Breast epithelium (tissue), 4 donors: ENCODE results near the gene RERE. TPM values are rescaled to one million over a fixed set of nuclear protein-coding genes. Genes with fewer than 3 reads are reported as not detected.

Experiments
- DNase-seq, 2 donors: peaks; one replicate each; pipeline ENCODE4 v3.0.0-alpha.2; 2019; ENCODE audit warnings: low spot score in 2 of 2
- H3K27ac ChIP-seq, 2 donors: fragments of 200-600 bp; sonication (generic) in 1 of 2; one replicate each; pipeline ENCODE4 v1.5.1; 2016 to 2019; ENCODE audit warnings: mild to moderate bottlenecking in 1 of 2
- H3K27me3 ChIP-seq, 2 donors: fragments of 200-600 bp; sonication (generic) in 1 of 2; one replicate each; pipeline versions ENCODE4 v1.5.1 to v1.6.0; 2017 to 2019; ENCODE audit warnings: control low read depth in 1 of 2, mild to moderate bottlenecking in 1 of 2
- H3K36me3 ChIP-seq: fragments of 200-600 bp; one replicate; pipeline ENCODE4 v1.5.1; 2019
- H3K4me1 ChIP-seq, 2 donors: fragments of 200-600 bp; sonication (generic); one replicate each; pipeline ENCODE4 v1.5.1; 2016 to 2019; ENCODE audit warnings: control low read depth in 1 of 2
- H3K4me3 ChIP-seq, 3 donors: fragments of 200-600 bp; sonication (generic); 1 replicate in 2 of 3; 2 replicates in 1 of 3; pipeline ENCODE4 v1.5.1; 2016 to 2019; ENCODE audit warnings: mild to moderate bottlenecking in 3 of 3, moderate library complexity in 2 of 3
- H3K9me3 ChIP-seq, 2 donors: fragments of 200-600 bp; sonication (generic) in 1 of 2; one replicate each; pipeline ENCODE4 v1.5.1; 2016 to 2019; ENCODE audit warnings: control low read depth in 1 of 2
- POLR2A ChIP-seq: fragments of 450-650 bp; IDR thresholded peaks from one replicate; pipeline ENCODE4 v1.6.1; 2016; ENCODE audit warnings: antibody characterized with exemption, mild to moderate bottlenecking, moderate library complexity
- POLR2AphosphoS5 ChIP-seq, 3 donors: sonication (generic); formaldehyde crosslinking; IDR thresholded peaks; one replicate each; pipeline ENCODE4 v1.6.1; 2017; ENCODE audit warnings: antibody characterized with exemption in 3 of 3
- intact Hi-C: fragments of 100-400 bp; cut with DNase I; formaldehyde crosslinking; loops from one replicate; pipeline ENCODE4 v1.15.1; 2023; ENCODE audit warnings: low total_unique reads
- total RNA-seq, 3 donors: library from RNA; depleted of rRNA; stranded (reverse); fragments of >200 nt; gene quantifications; one replicate each; pipeline ENCODE4 v1.1.0, GENCODE V29; 2016
- TF ChIP-seq, protein P1 (sequence below), 3 donors: fragments of 450-650 bp; IDR thresholded peaks; one replicate each; pipeline ENCODE4 v1.5.1; 2016 to 2017; ENCODE audit warnings: antibody characterized with exemption in 3 of 3, mild to moderate bottlenecking in 3 of 3, moderate library complexity in 3 of 3

Gene RERE
- total RNA-seq, 3 donors from 2014 or later = 65.8 to 166 (median 123) TPM

DNA sequence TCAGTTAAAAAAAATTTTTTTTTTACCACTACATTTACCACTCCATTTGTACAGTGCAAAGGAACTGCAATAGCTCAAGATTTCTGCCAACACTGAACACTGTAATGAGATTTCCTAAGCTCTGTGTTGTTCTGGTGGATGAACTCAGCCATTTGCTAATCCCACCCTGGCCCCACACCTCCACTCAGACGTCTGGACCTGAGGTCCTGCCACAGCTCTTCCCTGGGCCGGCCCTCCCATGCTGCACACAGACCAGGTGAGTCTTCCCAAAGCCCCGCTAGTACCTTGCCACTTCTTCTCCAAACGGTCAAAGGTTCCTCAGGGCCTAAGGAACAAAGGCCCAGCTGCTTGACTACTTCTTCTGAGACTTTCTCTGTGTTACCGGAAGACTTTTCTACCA lies 443.1 kb downstream of the RERE start:
- peaks cover 10 to 39% of the 10 kb centered on the region in 2 donors for H3K4me1 ChIP-seq
- H3K27ac ChIP-seq = peak overlapping the region; percentile 84 to 87
- TF ChIP-seq, protein P1, sequence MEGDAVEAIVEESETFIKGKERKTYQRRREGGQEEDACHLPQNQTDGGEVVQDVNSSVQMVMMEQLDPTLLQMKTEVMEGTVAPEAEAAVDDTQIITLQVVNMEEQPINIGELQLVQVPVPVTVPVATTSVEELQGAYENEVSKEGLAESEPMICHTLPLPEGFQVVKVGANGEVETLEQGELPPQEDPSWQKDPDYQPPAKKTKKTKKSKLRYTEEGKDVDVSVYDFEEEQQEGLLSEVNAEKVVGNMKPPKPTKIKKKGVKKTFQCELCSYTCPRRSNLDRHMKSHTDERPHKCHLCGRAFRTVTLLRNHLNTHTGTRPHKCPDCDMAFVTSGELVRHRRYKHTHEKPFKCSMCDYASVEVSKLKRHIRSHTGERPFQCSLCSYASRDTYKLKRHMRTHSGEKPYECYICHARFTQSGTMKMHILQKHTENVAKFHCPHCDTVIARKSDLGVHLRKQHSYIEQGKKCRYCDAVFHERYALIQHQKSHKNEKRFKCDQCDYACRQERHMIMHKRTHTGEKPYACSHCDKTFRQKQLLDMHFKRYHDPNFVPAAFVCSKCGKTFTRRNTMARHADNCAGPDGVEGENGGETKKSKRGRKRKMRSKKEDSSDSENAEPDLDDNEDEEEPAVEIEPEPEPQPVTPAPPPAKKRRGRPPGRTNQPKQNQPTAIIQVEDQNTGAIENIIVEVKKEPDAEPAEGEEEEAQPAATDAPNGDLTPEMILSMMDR (IDR thresholded peaks at IDR 0.05) = no peak
- H3K27me3 ChIP-seq = no peaks in the 10 kb centered on the region
- intact Hi-C loops = no loop called here
- DNase-seq = peak in 1 of 2 donors; percentile 37
- H3K9me3 ChIP-seq = no peaks in the 10 kb centered on the region
- no peaks in the 10 kb centered on the region for H3K36me3 ChIP-seq
- no peak overlapping the region for H3K4me3 ChIP-seq

DNA sequence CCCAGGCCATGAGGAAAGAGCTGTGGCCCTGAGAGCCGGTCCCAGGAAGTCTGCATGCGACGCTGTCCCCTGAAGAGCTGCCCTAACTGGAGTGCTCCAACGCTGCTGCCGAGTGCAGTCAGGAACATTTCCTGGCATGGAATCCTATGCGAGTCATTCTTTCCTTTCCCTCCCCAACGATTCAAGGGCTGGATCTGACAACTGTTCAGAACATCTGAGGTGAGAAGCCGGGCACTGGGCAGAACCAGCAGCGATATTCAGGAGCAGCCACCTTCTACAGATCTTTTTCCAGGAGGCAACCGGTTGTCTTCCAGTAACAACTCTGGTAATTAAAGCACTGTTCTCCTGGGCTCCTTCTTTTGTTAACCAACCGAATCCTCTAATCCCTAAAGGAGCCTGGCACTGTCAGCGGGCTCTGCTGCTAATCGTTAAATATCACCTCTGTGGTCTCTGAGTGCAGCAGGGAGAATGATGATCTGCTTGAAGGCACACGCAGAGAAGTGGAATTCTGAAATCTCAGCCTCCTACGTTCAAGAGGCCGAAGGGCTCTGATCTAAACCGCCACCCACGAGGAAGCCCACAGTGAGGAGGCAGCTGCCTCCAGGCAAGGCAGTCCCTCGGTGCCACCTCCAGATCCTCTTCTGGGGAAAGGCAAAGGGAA lies 443.7 kb downstream of the RERE start:
- TF ChIP-seq POLR2AphosphoS5 (IDR thresholded peaks at IDR 0.05) = peak; percentile 49 to 87 (median 49)
- TF ChIP-seq POLR2A = no peak
- Histone ChIP-seq H3K4me3 (peak overlapping the region in 2 of 3 donors; percentile 5 to 39), H3K27ac (peak overlapping the region; percentile 84 to 87), H3K4me1 (peaks cover 7 to 39% of the 10 kb centered on the region in 2 donors), H3K9me3 (no peaks in the 10 kb centered on the region), H3K27me3 (no peaks in the 10 kb centered on the region), H3K36me3 (no peaks in the 10 kb centered on the region)
- intact Hi-C loops = no loop called here
- DNase-seq = peak; percentile 55 to 60

DNA sequence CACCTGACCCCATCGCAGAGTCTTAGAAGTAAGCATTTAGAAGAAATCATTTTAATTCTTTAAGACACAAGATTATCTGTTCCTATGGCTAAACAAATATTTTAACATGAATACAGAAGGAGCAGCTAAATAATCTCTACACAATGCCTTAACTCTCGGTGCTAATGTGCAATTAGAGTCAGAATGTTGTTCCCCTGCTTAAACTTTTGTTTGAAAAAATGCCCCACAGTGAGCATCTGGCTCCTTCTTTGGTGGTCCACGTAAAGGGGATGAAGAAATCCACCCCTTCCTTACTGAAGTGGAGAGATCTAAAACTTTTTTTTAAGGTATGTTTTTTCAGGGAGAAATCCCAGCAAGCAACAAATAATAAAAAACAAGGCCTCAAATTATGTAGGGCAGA lies 444.3 kb downstream of the RERE start:
- H3K4me3 ChIP-seq = peak overlapping the region in 1 of 3 donors; percentile 39

DNA sequence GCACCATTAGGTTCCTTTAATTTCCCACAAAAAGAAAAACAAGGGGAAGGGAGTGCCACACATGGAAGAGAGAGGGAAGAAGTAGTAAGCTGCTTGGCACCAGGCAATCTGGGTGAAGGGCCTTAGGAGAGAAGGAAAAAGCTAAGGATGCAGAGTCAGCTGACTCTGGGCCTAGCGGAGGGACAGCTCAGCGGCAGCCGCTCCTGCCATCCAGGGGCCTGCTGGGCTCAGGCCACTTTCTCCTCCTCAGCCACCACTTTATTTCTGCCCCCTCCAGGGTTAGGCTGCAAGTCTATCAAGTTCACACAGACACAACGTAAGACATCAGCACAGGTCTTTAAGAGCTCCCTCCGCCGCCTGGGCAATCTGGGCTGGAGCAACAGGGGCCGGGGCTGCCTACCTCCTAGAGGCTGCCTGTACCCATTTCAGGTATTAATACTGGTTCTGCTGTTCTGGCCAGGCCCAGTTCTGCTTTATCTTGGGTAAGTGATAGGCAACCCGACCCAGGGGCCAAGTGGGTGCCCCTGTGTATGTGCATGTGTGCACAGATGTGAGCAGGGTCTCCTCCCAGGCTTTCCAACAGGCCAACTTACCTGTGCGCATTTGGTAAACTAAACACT lies 446.0 kb downstream of the RERE start:
- Histone ChIP-seq H3K27me3 (no peaks in the 10 kb centered on the region), H3K27ac (peak overlapping the region; percentile 44 to 87), H3K4me1 (peaks cover 7 to 39% of the 10 kb centered on the region in 2 donors), H3K9me3 (no peaks in the 10 kb centered on the region), H3K36me3 (no peaks in the 10 kb centered on the region), H3K4me3 (peak overlapping the region in 1 of 3 donors; percentile 21)
- no peak for TF ChIP-seq POLR2AphosphoS5 (IDR thresholded peaks at IDR 0.05)
- TF ChIP-seq POLR2A = no peak
- TF ChIP-seq, protein P1 (IDR thresholded peaks at IDR 0.05) = no peak
- no peak for DNase-seq
- intact Hi-C loops = no loop called here

More for the DNA sequence above, 444.3 kb downstream of the RERE start:
- intact Hi-C loops = no loop called here
- Histone ChIP-seq H3K27ac (peak overlapping the region; percentile 84 to 87), H3K36me3 (no peaks in the 10 kb centered on the region), H3K27me3 (no peaks in the 10 kb centered on the region), H3K9me3 (no peaks in the 10 kb centered on the region), H3K4me1 (peaks cover 7 to 39% of the 10 kb centered on the region in 2 donors)
- TF ChIP-seq POLR2AphosphoS5 (IDR thresholded peaks at IDR 0.05) (no peak), POLR2A (no peak)
- TF ChIP-seq, protein P1 (IDR thresholded peaks at IDR 0.05) = no peak
- DNase-seq = no peak

DNA sequence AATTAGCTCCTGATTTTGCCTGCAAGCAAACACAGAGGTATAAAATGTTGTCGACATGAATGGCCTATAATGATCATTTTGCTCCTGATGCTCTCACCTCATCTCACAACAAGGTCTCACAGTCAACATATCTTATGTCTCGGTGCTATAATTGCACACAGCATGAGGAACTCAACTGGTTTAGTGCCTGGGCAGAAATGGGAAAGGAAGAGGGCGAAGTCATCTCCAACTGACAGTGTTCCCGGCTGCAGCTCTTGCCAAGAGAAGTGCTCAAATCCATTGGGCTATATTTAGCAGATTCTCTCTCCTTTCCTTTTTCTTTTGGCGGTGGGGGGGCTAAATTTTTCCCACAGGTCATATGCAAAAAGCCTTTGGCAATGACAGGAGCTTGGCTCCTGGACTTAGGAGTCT lies 446.5 kb downstream of the RERE start:
- peak overlapping the region in 1 of 3 donors; percentile 21 for H3K4me3 ChIP-seq
- no peaks in the 10 kb centered on the region for H3K9me3 ChIP-seq
- intact Hi-C loops = no loop called here
- TF ChIP-seq POLR2A = no peak
- TF ChIP-seq, protein P1 (IDR thresholded peaks at IDR 0.05) = no peak
- no peaks in the 10 kb centered on the region for H3K27me3 ChIP-seq
- H3K36me3 ChIP-seq = no peaks in the 10 kb centered on the region
- peak in 1 of 2 donors; percentile 39 for DNase-seq
- peaks cover 7 to 39% of the 10 kb centered on the region in 2 donors for H3K4me1 ChIP-seq
- peak overlapping the region; percentile 44 to 87 for H3K27ac ChIP-seq
